HG03378 (cell line): ENCODE measurements around the gene SATB2.

ENCODE experiments used
- ATAC-seq: cut with Tn5 transposase; IDR thresholded peaks from one replicate; pipeline ENCODE4 v1.9.1; 2021; ENCODE audit warnings: mild to moderate bottlenecking, moderate library complexity; ENCODE audit not compliant: unreplicated experiment

The SATB2 gene

DNA sequence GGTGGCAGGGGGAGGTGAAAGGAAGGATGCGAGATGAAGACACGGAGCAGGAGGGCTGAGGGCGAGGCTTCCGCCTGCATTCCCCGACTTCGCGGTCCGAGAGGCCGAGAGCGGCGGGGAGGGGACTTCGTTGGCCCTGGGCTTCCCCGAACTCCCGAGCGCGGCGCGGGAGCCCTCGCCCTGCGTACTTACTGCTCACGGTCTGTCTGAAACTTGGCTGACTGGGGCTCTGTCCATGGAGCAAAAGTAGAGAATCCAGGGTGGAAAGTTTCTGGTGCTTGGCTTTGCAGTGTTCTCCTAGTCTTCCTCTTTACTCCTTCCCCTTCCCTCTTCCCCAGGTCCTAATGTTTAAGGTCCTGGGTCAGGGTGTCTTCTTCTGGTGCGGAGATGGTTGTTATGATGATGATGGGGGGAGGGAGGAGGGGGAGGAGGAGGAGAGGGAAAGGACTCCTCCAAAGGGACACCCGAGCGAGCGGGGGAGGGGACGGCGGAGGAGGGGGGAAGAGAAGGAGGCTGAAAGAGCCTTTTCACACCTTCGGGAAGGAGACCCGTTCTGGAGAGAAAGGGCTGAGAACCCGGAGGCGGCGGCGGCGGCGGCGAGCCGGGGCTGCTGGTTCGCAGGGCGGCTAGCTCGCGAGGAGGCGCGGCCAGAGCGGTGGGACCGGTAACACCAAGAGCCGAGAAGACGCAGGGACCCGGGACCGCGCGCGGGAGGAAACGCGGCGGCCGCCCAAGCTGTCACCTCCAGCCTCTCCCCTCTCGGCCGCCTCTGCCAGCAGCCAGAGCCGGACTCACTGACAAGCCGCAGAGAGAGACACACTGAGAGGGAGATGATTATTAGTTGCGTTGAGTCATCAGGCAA lies at the start of gene SATB2:
Gene SATB2, minus strand, starts transcription at position 793 of the 862 bp plus-strand sequence. CDS start 1,902 bp downstream, outside the sequence.
- ATAC-seq: no peak

- ATAC-seq: no peak
Measured at GRCh38 chr2:199505755-199506403, 48.1 kb upstream of the SATB2 start.

- ATAC-seq: no peak
Measured at GRCh38 chr2:199503148-199503547, 45.4 kb upstream of the SATB2 start.

DNA sequence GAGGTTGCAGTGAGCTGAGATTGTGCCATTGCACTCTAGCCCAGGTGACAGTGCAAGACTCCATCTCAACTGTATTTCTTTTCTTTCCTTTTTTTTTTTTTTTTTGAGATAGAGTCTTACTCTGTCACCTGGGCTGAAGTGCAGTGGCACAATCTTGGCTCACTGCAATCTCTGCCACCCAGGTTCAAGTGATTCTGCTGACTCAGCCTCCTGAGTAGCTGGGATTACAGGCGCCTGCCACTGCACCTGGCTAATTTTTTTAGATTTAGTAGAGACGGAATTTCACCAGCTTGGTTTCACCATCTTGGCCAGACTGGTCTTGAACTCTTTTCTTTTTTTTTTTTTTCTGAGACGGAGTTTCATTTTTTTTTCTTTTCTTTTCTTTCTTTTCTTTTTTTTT lies 41.3 kb upstream of the SATB2 start:
- ATAC-seq: no peak

DNA sequence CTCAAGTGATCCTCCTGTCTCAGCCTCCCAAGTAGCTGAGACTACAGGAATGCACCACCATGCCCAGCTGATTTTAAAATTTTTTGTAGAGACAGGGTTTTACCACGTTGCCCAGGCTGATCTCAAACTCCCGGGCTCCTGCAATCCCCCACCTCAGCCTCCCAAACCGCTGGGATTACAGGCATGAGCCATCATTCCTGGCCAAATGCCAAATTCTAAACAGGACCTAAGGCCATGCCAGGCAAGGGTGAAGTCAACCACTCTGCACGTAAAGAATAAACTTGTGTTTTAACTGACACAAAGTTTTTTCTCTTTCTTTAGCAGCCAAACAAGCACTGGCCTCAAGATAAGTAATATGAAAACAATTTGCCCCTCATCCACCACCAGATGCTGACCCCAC lies 37.4 kb upstream of the SATB2 start:
- ATAC-seq: no peak

GRCh38 chr2:199490049-199490448 lies 32.3 kb upstream of the SATB2 start:
- no peak for ATAC-seq

- ATAC-seq: peak; percentile 76
Measured at GRCh38 chr2:199488772-199489400, 31.1 kb upstream of the SATB2 start.

DNA sequence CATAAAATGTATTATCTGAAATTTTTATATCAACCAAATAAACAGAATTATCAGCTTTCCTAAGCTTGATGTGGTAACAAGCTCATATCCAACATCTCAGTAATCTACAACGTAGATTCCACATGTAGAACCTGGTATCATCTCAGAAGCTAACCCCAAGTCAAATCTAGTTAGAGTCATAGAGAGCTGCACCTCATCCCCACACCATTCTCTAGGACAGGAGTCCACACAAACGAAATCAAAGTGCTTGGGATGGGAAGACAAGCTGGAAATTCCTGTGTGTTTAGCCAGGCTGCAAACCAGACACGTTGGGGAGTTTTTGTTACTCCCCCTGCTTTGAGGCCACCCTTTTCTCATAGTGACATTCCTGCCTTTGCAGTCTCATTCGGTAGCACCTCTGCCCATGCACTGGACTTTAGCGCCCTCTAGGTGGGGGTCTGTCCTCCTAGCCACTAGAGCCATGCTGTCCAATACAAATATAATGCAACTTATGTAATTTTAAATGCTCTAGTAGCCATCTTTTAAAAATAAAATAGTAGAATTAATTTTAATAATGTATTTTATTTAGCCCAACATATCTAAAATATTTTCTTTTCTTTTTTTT lies 28.1 kb upstream of the SATB2 start:
- ATAC-seq: peak; percentile 63

GRCh38 chr2:199484927-199485326 lies 27.2 kb upstream of the SATB2 start:
- no peak for ATAC-seq

DNA sequence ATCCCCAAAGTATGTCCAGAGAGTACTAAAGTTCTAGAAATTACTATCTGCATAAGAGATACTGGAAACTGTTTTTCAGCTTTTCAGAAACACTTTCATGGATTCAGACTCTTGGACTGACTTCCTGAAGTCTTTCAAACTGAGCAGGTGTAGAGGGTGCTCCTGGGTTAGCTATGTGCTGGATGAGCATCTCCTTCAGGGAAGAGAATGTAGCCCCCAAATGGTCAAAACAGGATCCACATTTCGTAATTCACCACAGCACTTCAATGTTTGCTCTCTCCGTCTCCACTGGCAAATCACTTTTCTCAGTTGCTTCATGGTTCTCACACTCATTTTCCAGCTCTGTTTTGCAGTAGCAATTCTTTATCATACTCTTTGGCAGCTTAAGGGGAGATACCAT lies 23.2 kb upstream of the SATB2 start:
- no peak for ATAC-seq

DNA sequence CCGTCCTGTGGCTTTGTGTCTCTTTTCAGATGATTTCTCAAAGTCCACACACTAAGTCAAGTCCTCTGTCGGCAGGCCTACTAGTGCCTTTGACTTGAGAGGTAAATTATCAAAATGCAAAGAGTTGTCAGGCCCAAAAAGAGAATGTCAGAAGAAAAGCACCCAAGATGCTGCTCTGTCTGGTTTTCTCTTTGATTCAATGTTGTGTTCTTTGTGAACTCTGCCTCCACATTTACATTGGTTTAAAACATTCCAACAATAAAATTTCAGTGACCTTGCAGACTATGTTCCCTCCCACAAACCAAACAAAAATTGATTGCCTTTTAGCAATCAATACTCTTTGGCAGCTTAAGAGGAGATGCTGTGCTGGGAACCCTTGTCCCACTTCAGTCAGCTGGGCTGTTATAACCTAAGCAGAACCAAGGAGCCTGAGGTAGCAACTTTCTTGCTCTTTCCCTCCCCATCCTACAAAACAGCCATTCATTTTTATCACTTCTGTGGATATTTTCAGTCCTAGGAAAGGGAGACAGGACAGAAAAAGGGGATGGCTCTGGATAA lies 19.6 kb upstream of the SATB2 start:
- ATAC-seq: no peak

GRCh38 chr2:199471443-199472057 lies 13.8 kb upstream of the SATB2 start:
- peak; percentile 45 for ATAC-seq

- no peak for ATAC-seq
Measured at GRCh38 chr2:199470672-199471442, 13.1 kb upstream of the SATB2 start.

DNA sequence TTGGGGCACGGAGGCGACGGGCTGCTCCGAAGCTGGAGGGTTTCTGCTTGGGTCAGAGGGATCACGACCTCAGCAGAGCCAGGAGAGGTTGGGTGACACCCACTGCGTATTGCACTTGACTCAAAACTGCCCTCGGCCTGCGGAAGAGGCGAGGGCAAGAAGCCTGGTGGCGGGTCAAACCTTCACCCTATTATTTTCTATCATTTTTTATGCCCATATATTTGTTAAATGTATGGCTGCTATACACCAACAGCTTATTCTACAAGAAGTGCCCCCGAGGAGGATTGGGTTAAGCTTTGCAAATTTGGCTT lies 12.6 kb upstream of the SATB2 start:
- ATAC-seq: no peak

- no peak for ATAC-seq
Measured at GRCh38 chr2:199469514-199470360, 12.0 kb upstream of the SATB2 start.

- no peak for ATAC-seq
Measured at GRCh38 chr2:199468561-199469513, 11.1 kb upstream of the SATB2 start.

DNA sequence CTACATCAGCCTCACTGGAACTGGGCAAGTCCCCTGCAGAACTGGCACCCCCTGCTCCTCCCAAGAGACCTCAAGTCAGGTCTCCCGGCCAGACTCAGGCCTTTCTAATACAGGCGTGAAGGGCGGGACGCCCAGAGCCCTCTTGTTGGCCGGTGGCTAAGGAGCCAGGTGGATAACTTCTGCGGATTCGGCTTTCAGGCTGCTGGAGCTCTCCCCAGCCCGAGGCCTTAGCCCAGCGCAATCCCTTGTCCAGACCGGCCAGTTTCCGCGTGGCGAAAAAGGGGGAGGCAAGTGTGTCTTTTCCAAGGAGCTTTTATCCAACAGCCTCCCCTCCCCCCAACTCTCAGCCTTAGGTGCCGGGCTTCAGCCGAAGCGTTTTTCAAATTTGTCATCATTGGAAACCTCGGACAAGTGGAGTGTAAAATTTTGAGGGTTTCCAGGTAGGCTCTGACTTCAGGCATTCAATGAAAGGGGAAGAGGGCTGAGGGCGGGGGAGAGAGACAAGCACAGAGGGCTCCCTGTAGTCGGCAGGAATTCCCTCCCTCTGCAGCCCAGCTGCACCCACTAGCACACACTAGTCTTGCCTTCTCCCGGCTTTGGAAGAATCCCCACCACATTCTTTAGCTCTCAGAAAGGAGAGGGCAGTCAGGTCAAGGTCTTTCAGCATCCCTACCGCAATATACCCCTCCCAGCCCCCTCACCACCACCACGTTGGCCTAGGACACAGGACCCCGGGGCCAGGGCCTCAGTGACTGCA lies 9.5 kb upstream of the SATB2 start:
- ATAC-seq: no peak
